GM12864 (cell line): ENCODE measurements around the gene COL27A1.

Experiments used
- DNase-seq: peaks from one replicate; pipeline ENCODE4 v3.0.0-alpha.2; 2011; ENCODE audit warnings: low read depth
- H3K4me3 ChIP-seq: 2 replicates; pipeline ENCODE4 v1.5.1; 2011; ENCODE audit warnings: mild to moderate bottlenecking, low read depth, low read length, control low read depth
- TF ChIP-seq, protein P1 (sequence below): IDR thresholded peaks from 2 replicates; pipeline ENCODE4 v1.5.1; 2011; ENCODE audit warnings: low read depth, mild to moderate bottlenecking, moderate library complexity, low read length, control low read depth, inconsistent platforms; ENCODE audit errors: missing control alignments

COL27A1 gene

GRCh38 chr9:114224247-114224610 lies 68.9 kb downstream of the COL27A1 start:
- no peak overlapping the region for H3K4me3 ChIP-seq
- TF ChIP-seq, protein P1, sequence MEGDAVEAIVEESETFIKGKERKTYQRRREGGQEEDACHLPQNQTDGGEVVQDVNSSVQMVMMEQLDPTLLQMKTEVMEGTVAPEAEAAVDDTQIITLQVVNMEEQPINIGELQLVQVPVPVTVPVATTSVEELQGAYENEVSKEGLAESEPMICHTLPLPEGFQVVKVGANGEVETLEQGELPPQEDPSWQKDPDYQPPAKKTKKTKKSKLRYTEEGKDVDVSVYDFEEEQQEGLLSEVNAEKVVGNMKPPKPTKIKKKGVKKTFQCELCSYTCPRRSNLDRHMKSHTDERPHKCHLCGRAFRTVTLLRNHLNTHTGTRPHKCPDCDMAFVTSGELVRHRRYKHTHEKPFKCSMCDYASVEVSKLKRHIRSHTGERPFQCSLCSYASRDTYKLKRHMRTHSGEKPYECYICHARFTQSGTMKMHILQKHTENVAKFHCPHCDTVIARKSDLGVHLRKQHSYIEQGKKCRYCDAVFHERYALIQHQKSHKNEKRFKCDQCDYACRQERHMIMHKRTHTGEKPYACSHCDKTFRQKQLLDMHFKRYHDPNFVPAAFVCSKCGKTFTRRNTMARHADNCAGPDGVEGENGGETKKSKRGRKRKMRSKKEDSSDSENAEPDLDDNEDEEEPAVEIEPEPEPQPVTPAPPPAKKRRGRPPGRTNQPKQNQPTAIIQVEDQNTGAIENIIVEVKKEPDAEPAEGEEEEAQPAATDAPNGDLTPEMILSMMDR: no peak
- no peak for DNase-seq

DNA sequence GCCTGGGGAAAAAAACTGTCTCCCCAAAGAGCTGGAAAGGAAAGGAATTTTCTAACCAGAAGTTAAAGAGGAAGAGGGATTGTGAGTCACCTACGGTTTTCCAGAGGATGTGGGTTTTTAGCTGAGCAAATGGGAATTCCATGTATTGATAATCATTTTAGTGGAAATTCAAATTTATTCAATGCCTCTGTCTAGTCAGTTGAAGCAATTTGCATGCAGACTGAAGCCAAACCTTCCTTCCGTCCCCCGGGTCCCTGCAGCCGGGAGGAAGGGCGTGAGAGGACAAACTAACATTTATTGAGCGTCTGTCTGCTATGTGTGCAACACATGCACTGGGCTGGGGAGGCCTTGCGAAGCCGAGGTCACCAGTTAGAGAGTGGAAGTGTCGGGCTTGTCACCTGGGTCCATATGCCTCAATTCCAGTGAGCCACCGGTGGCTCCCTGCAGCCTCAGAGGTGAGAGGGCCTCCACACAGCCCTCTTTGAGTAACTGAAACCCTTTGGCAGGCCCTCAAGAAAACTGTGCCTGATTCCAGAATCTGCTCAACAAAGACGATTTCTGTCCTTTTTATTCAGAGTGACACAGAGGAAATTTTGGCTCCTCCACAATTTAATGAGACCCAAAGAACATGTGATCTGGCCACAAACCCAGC lies 70.3 kb downstream of the COL27A1 start:
- no peak overlapping the region for H3K4me3 ChIP-seq
- no peak for DNase-seq
- TF ChIP-seq, protein P1: no peak

DNA sequence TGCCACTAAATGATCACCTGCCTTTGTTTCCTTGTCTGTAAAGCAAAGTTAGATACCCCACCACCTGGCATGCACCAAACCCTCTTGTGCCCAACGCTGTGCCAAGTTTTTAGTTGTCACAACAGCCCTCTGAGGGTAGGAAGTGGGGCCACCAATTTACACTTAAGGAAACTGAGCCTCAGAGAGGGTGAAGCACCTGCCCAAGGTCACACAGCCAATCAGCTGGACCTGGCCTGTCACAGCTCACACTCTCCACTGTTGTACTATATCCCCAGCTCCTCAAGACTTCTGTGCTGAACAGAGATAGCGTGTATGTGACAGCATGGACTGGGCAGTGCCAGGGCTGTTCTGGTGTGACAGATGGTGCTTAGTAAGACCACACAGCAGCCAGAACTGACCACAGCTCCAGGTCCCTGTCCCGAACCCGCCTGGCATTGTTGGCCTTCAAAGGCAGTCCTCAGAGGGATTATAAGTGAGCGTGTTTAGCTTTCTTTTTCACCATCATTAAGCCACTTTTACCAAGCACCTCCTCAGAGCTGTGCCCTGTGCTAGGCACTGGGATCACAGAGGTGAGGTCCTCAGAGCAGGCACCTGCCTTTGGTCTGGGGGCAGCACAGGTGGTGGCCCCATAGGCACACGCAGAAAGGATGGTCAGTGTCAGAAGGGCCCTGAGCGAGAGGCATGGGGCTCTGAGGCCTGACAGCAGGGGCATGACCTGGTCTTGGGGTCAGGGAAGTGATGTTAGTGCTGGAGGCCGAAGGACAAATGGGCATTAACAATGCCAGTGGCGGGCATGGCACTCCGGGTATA lies 71.1 kb downstream of the COL27A1 start:
- TF ChIP-seq, protein P1: no peak
- no peak for DNase-seq
- H3K4me3 ChIP-seq: no peak overlapping the region

DNA sequence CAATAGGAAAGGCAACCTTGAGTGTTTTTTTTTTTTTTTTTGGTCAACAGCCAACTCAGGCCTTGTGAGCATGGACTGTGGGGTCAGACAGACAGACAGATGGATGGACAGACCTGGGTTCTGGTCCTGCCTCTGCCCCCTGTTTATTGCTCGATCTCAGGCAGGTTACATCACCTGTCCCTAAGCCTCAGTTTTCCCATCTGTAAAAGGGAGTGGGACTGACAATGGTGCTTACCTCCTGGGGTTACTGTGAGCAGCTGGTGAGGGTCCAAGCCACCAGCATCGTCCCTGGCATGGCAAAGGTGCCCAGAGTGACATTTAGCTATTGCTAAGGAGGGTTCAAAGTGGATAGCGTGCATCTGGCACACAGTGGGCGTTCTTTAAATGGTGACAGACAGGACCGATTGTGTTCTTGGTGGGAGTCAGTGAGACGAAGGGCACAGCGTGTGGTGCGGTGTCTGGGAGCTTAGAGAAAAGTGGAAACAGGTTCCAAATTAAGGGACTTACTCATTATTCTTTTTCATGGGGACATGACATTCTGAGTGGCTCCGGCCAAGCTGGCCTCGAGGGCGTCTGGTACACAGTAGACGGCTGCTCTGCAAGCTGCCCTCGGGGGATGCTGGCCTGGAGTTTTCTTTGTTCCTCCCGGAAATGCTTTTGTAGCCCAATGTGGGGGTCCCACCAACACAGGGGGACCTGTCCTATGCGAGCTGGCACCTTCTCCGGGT lies 72.1 kb downstream of the COL27A1 start:
- TF ChIP-seq, protein P1: no peak
- DNase-seq: no peak
- H3K4me3 ChIP-seq: no peak overlapping the region

GRCh38 chr9:114228016-114228808 lies 72.9 kb downstream of the COL27A1 start:
- no peak for DNase-seq
- TF ChIP-seq, protein P1: no peak
- no peak overlapping the region for H3K4me3 ChIP-seq

DNA sequence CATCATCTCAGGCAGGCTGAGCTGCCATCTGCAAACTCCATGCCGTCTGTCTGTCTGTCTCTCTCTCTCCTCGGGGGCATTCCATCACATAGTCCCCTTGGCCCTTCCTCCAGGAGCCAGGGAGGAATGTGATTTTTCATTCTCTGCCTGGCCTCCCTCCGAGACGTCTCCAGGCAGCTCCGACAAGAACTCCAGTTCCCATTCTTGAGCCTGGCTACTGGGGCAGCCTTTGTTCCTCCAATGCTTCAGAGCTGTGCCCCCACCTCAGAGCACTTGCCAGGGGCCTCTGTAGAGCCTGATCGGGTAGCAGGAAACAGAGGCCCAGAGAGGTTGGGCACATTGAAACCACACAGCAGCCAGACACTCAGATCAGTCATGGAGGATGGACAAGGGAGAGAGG lies 74.0 kb downstream of the COL27A1 start:
- DNase-seq: no peak
- TF ChIP-seq, protein P1: no peak
- no peak overlapping the region for H3K4me3 ChIP-seq
